Muscle layer of colon (tissue), 2 donors: ENCODE results near the gene RAB4A.

Experiments used
- H3K27ac ChIP-seq: one replicate; pipeline ENCODE4 v1.7.0; 2013; ENCODE audit warnings: low read depth, mild to moderate bottlenecking, low read length, moderate library complexity
- H3K27me3 ChIP-seq, 2 donors: one replicate each; pipeline ENCODE4 v1.7.0; 2013; ENCODE audit warnings: low read length in 2 of 2, mild to moderate bottlenecking in 2 of 2; ENCODE audit not compliant: insufficient read depth in 2 of 2, control insufficient read depth in 1 of 2
- H3K36me3 ChIP-seq: one replicate; pipeline ENCODE4 v1.7.0; 2013; ENCODE audit warnings: mild to moderate bottlenecking, low read length; ENCODE audit not compliant: insufficient read depth
- H3K4me1 ChIP-seq: one replicate; pipeline ENCODE4 v1.7.0; 2013; ENCODE audit warnings: mild to moderate bottlenecking, low read length; ENCODE audit not compliant: insufficient read depth
- H3K4me3 ChIP-seq, 2 donors: one replicate each; pipeline ENCODE4 v1.7.0; 2013; ENCODE audit warnings: low read length in 2 of 2, low read depth in 1 of 2, mild to moderate bottlenecking in 1 of 2, moderate library complexity in 1 of 2
- H3K9ac ChIP-seq: one replicate; pipeline ENCODE4 v1.7.0; 2013; ENCODE audit warnings: low read length
- H3K9me3 ChIP-seq: one replicate; pipeline ENCODE4 v1.7.0; 2013; ENCODE audit warnings: mild to moderate bottlenecking, low read length
- donor health status: abdominal sarcoma.
- donor health status: Adenocarcinoma of cecum.

The RAB4A gene

GRCh38 chr1:229247871-229248270, 23.0 kb upstream of the RAB4A start:
- Histone ChIP-seq H3K27ac (no peak overlapping the region), H3K27me3 (no peaks in the 10 kb centered on the region), H3K4me1 (no peaks in the 10 kb centered on the region), H3K9me3 (no peaks in the 10 kb centered on the region), H3K36me3 (no peaks in the 10 kb centered on the region), H3K4me3 (no peak overlapping the region), H3K9ac (no peak overlapping the region)

- Histone ChIP-seq H3K27ac (no peak overlapping the region), H3K27me3 (no peaks in the 10 kb centered on the region), H3K36me3 (no peaks in the 10 kb centered on the region), H3K4me1 (no peaks in the 10 kb centered on the region), H3K4me3 (no peak overlapping the region), H3K9ac (no peak overlapping the region), H3K9me3 (no peaks in the 10 kb centered on the region)
These were observed 21.8 kb upstream of the RAB4A start for GRCh38 chr1:229248821-229249817.

DNA sequence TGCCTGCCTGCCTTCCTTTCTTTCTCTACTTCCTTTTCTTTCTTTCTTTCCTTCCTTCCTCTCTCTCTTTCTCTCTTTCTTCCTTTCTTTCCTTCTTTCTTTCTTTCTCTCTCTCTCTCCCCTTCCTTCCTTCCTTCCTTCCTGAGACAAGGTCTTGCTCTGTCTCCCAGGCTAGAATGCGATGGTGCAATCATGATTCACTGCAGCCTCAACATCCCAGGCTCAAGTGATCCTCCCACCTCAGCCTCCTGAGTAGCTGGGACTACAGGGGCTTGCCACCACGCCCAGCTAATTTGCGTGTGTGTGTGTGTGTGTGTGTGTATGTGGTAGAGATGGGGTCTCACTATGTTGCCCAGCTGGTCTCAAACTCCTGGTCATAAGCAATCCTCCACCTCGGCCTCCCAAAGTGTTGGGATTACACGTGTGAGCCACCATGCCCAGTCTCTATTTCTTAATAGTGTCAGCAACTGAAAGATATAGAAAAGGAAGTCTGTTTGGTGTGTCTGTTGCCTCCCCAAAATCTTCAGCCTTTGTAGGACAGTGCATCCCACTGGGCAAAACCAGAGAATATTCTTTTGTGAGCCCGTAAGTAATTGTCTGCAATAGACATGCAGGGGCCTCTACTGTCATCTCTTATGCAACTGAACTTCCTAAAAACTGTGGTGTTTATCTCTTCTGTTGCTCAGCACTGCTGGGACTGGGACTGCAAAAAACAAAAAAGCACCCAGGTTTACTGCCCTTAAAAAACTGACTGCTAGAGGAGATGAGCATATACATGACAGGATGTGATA, 20.9 kb upstream of the RAB4A start:
- Histone ChIP-seq H3K4me1 (no peaks in the 10 kb centered on the region), H3K27me3 (no peaks in the 10 kb centered on the region), H3K9me3 (no peaks in the 10 kb centered on the region), H3K4me3 (no peak overlapping the region), H3K36me3 (no peaks in the 10 kb centered on the region), H3K27ac (no peak overlapping the region), H3K9ac (no peak overlapping the region)

DNA sequence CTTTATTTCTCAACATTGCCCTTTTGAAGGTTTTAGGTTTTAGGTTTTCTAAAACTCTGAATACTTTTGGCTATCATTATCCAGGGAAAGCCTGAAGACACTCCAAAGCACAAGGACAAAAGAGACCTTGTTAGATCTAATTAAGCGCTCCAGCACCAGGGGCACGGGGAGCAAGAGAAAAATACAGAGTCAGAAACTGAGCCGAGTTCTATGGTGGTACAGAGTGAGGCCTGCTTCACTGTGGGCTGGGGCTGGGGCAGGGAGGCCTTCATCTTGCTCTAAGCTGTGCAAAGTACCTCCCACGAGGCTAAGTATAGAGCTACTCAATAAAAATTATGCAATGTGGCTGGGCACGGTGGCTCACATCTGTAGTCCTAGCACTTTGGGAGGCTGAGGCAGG, 19.7 kb upstream of the RAB4A start:
- H3K27me3 ChIP-seq: no peaks in the 10 kb centered on the region
- no peaks in the 10 kb centered on the region for H3K9me3 ChIP-seq
- H3K4me3 ChIP-seq: no peak overlapping the region
- no peaks in the 10 kb centered on the region for H3K36me3 ChIP-seq
- H3K27ac ChIP-seq: no peak overlapping the region
- no peaks in the 10 kb centered on the region for H3K4me1 ChIP-seq
- H3K9ac ChIP-seq: no peak overlapping the region

DNA sequence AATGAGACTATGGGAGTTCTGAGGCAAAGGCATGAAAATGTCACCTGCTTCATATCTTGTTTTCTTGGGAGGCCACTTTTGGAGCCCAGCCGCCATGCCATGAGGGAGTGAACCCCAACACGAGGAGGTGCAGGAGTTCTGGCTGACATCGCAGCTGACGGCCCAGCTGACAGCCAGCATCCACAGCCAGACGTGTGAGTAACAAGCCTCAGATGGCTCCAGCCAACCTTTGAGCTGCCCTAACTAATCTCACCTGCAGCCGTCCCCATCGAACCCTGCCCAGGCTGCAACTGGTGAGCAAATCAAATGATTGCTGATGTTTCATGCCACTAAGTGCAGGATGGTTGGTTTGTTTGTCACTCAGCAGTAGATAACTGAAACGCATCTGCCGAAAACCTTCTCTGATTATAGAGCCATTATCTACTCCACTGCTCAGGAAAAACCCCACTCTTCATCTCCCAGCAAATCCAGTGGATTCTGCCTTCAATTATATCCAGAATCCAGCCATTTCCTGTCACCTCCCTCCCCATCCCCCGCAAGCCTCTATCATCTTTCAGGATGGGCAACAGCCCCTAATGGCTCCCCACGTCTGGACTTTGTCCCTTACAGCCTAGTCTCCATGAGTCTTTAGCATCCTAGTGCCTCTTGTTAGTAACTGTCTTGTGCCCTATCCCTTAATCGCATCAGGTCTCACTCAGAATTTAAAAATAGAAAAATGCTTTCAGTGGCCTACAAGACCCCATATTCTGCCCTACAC, 18.5 kb upstream of the RAB4A start:
- Histone ChIP-seq H3K9ac (no peak overlapping the region), H3K9me3 (no peaks in the 10 kb centered on the region), H3K4me1 (no peaks in the 10 kb centered on the region), H3K4me3 (no peak overlapping the region), H3K27ac (no peak overlapping the region), H3K36me3 (no peaks in the 10 kb centered on the region), H3K27me3 (no peaks in the 10 kb centered on the region)

DNA sequence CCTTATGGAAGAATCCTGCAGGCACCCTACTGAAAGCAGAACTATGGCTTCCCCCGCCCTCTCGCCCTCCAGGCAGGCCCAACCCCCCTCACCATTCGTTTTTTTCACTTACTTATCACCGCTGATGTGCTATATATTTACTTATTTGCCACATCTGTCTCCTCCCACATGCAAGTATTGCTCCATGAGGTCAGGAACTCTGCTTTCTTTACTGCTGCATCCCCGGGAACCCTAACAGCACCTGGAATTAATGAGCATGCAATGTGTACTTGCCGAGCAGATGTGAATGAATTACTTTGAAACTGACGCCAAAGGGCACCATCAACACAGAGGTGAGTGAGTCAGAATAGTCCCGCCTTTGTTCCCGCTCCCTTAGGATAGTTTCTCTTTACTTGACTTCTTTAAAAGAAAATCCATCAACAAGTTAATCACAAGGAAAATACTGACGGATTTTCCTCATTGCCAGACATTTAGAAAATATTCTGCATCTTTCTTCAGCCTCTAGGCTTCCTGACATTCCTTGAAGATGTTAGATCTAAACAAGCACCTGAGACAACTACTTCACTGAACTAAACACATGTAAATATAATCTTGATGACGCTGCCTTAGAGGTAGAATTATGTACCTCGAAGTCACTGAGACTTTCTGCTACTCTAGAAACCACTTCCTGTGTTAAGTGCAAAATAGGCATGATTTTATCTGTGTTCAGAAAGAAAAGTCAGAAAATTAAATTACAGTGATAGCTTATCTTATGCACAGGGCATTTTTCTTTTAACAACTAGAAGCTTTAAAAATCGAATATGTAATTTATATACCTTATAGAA, 17.5 kb upstream of the RAB4A start:
- Histone ChIP-seq H3K36me3 (no peaks in the 10 kb centered on the region), H3K9me3 (no peaks in the 10 kb centered on the region), H3K9ac (no peak overlapping the region), H3K4me3 (no peak overlapping the region), H3K27me3 (no peaks in the 10 kb centered on the region), H3K4me1 (peaks cover 6% of the 10 kb centered on the region), H3K27ac (no peak overlapping the region)

DNA sequence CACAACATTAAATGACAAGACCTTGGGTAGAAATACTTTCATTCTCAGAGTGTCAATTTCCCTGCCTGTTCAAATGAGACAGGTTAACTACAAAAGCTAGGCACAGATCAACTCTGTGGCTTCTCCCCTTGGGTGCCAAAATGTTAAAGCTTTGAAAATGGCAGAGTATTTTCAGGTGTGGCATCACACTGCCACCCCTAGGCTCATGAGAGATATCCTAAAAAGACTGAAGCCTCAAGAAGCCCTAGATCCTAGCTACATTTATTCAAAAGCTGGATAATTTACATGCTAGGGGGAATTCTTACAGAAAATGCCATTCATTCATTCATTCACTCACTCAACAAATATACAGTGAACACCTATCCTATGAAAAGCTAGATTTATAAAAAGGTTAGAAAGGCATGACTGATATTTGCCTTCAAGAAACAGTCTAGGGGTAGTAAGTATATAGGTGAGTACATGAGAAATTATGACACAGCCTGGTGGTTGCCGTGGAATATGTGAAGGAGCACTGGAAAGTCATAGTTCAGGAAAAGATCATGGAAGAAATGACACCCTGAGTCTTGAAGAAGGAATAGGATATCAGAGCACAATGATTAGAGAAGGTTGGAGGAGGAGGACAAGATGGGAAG, 15.9 kb upstream of the RAB4A start:
- Histone ChIP-seq H3K27me3 (no peaks in the 10 kb centered on the region), H3K4me1 (peaks cover 8% of the 10 kb centered on the region), H3K9me3 (no peaks in the 10 kb centered on the region), H3K27ac (no peak overlapping the region), H3K4me3 (no peak overlapping the region), H3K9ac (no peak overlapping the region), H3K36me3 (no peaks in the 10 kb centered on the region)

DNA sequence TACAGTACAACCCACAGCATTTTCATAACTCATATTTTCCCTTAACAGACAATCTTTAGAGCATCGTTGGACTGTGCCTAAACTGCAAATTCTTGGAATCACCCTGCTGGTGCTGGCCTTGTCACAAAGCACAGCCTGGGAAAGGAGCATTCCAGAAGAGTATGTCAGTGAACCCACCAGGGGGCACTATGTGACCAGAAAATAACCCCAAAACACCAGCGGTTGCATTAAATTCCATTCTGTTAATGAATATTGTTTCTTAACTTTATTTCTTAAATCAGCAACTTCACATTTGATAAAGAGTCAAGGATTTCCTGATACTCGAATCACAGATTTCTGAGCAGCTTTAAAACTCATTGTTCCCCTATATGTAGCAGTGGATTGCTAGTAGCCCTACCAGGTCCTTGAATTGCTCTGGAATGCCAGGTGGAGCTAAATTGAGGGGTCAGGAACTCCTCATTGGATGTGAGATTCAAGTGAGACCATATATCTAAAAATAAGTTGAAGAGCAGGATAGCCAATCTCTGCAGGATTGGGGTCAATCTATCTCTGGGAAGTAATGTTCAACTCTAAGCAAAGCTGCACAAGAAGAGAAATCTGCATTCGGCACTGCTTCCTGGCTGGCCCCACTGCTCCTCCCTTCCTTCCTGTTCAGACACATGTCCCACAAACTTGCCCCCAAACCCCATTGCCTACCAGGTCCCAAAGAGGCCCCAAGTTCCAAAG, 12.7 kb upstream of the RAB4A start:
- H3K27me3 ChIP-seq: no peaks in the 10 kb centered on the region
- H3K4me1 ChIP-seq: peaks cover 8% of the 10 kb centered on the region
- no peak overlapping the region for H3K9ac ChIP-seq
- H3K27ac ChIP-seq: no peak overlapping the region
- no peak overlapping the region for H3K4me3 ChIP-seq
- H3K9me3 ChIP-seq: no peaks in the 10 kb centered on the region
- H3K36me3 ChIP-seq: no peaks in the 10 kb centered on the region

DNA sequence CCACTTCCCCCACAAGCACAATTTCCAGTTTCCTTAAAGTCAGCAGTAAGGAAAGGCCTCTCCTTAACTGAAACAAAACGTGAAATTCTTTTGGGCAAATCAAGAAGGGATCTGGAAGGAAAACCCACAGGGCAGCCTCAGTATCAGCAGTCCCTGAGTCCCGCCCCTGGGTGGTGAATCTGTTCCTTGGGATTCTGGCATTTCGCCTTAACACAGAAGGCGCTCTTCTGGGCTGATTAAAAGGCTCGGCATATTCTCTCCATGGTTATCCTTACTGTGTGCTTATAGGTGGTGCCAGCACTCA, 12.2 kb upstream of the RAB4A start:
- no peak overlapping the region for H3K9ac ChIP-seq

DNA sequence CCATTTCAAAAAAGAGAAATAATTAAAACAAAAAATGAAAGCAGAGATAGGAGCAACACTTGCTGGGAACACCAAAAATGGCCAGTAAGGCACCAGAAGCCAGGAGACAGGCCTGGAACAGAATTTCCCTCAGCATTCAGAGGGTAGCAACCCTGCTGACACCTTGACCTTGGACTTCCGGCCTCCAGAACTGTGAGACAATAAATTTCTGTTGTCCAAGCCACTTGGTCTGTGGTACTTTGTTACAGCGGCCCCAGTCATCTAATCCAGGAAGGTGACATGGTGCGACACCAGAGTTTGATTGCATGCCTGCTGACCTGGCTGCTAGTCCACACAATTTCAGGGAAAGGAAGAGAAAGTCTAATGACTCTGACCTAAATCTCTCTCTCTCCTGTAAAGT, 10.6 kb upstream of the RAB4A start:
- Histone ChIP-seq H3K4me3 (no peak overlapping the region), H3K4me1 (peaks cover 8% of the 10 kb centered on the region), H3K36me3 (no peaks in the 10 kb centered on the region), H3K9ac (no peak overlapping the region), H3K27me3 (no peaks in the 10 kb centered on the region), H3K27ac (no peak overlapping the region), H3K9me3 (no peaks in the 10 kb centered on the region)

More for the DNA sequence above, 12.2 kb upstream of the RAB4A start:
- Histone ChIP-seq H3K27ac (no peak overlapping the region), H3K36me3 (no peaks in the 10 kb centered on the region), H3K4me3 (no peak overlapping the region), H3K9me3 (no peaks in the 10 kb centered on the region), H3K27me3 (no peaks in the 10 kb centered on the region), H3K4me1 (peaks cover 8% of the 10 kb centered on the region)
